HAP-1 (cell line): ENCODE results near the gene AFP.
"Not testable (repeated sequence)": the region's sequence is repeated elsewhere in the genome, so short reads cannot be mapped to it uniquely, and the experiment has no call there.

ENCODE experiments used
- DNase-seq, 2 experiments: peaks; one replicate each; pipeline ENCODE4 v3.0.0-alpha.2; 2016 to 2020; ENCODE audit warnings: low spot score in 2 of 2
- H3K27me3 ChIP-seq: fragments of 250-450 bp; sonication (Bioruptor Pico); 2 replicates; pipeline ENCODE4 v1.5.1; 2020; ENCODE audit warnings: low read depth, mild to moderate bottlenecking, moderate library complexity
- H3K36me3 ChIP-seq: fragments of 250-450 bp; sonication (Bioruptor Pico); replicated peaks from 2 replicates; pipeline ENCODE4 v1.5.1; 2020; ENCODE audit warnings: mild to moderate bottlenecking
- H3K4me1 ChIP-seq: fragments of 250-450 bp; sonication (Bioruptor Pico); 2 replicates; pipeline ENCODE4 v1.5.1; 2020; ENCODE audit warnings: mild to moderate bottlenecking
- H3K4me3 ChIP-seq: fragments of 250-450 bp; sonication (Bioruptor Pico); 2 replicates; pipeline ENCODE4 v1.5.1; 2020; ENCODE audit warnings: mild to moderate bottlenecking, moderate library complexity
- H3K9me3 ChIP-seq: fragments of 250-450 bp; sonication (Bioruptor Pico); 2 replicates; pipeline ENCODE4 v1.5.1; 2020; ENCODE audit warnings: mild to moderate bottlenecking, moderate library complexity
- in situ Hi-C: fragments of 300-500 bp; cut with MboI; formaldehyde crosslinking; loops from 3 replicates; pipeline ENCODE4 v1.14.3; 2020; ENCODE audit warnings: low sequenced_read_pairs, inconsistent platforms, mixed read lengths

The AFP gene

GRCh38 chr4:73435984-73436383 lies at the start of gene AFP:
Gene AFP, plus strand, starts transcription at chr4:73436221. Its CDS starts 42 bp downstream, at chr4:73436263.
- peaks cover 6% of the 10 kb centered on the region for H3K4me1 ChIP-seq
- DNase-seq = no peak
- in situ Hi-C loops = loop anchor here (25.0 kb wide), 1 partner anchor 226 kb away; no protein-coding TSS in a partner anchor
- no peaks in the 10 kb centered on the region for H3K36me3 ChIP-seq
- H3K27me3 ChIP-seq = no peaks in the 10 kb centered on the region
- H3K9me3 ChIP-seq = no peaks in the 10 kb centered on the region
- H3K4me3 ChIP-seq = no peak within 1 kb of the TSS

GRCh38 chr4:73387552-73387951 lies 48.5 kb upstream of the AFP start:
- H3K36me3 ChIP-seq = no peaks in the 10 kb centered on the region
- in situ Hi-C loops = no loop called here
- no peaks in the 10 kb centered on the region for H3K9me3 ChIP-seq
- no peaks in the 10 kb centered on the region for H3K4me1 ChIP-seq
- no peak for DNase-seq
- H3K27me3 ChIP-seq = no peaks in the 10 kb centered on the region
- no peak overlapping the region for H3K4me3 ChIP-seq

- Histone ChIP-seq H3K4me3 (no peak overlapping the region), H3K4me1 (no peaks in the 10 kb centered on the region), H3K36me3 (no peaks in the 10 kb centered on the region), H3K9me3 (no peaks in the 10 kb centered on the region), H3K27me3 (no peaks in the 10 kb centered on the region)
- in situ Hi-C loops = no loop called here
- no peak for DNase-seq
Measured at GRCh38 chr4:73388887-73389286, 47.1 kb upstream of the AFP start.

- H3K4me1 ChIP-seq, H3K9me3 ChIP-seq, H3K36me3 ChIP-seq, DNase-seq, H3K27me3 ChIP-seq, H3K4me3 ChIP-seq, in situ Hi-C loops: not testable (repeated sequence)
Measured at GRCh38 chr4:73389663-73390062, 46.4 kb upstream of the AFP start.

GRCh38 chr4:73391774-73392173 lies 44.2 kb upstream of the AFP start:
- no peak for DNase-seq
- no peaks in the 10 kb centered on the region for H3K4me1 ChIP-seq
- H3K27me3 ChIP-seq = no peaks in the 10 kb centered on the region
- H3K36me3 ChIP-seq = no peaks in the 10 kb centered on the region
- no peak overlapping the region for H3K4me3 ChIP-seq
- no peaks in the 10 kb centered on the region for H3K9me3 ChIP-seq
- in situ Hi-C loops = no loop called here

- Histone ChIP-seq H3K36me3 (no peaks in the 10 kb centered on the region), H3K27me3 (no peaks in the 10 kb centered on the region; the same call in 1 of the 2 replicates), H3K9me3 (no peaks in the 10 kb centered on the region), H3K4me1 (no peaks in the 10 kb centered on the region), H3K4me3 (no peak overlapping the region)
- no peak for DNase-seq
- in situ Hi-C loops = no loop called here
Measured at GRCh38 chr4:73392936-73393335, 43.1 kb upstream of the AFP start.

- no peak overlapping the region for H3K4me3 ChIP-seq
- no peaks in the 10 kb centered on the region for H3K9me3 ChIP-seq
- H3K27me3 ChIP-seq = peaks cover 6% of the 10 kb centered on the region; the same call in 1 of the 2 replicates
- in situ Hi-C loops = no loop called here
- no peaks in the 10 kb centered on the region for H3K4me1 ChIP-seq
- no peak for DNase-seq
- no peaks in the 10 kb centered on the region for H3K36me3 ChIP-seq
Measured at GRCh38 chr4:73396304-73396703, 39.7 kb upstream of the AFP start.

- in situ Hi-C loops = no loop called here
- no peak for DNase-seq
- peaks cover 6% of the 10 kb centered on the region; the same call in 1 of the 2 replicates for H3K27me3 ChIP-seq
- H3K4me1 ChIP-seq = no peaks in the 10 kb centered on the region
- H3K4me3 ChIP-seq = no peak overlapping the region
- no peaks in the 10 kb centered on the region for H3K9me3 ChIP-seq
- H3K36me3 ChIP-seq = no peaks in the 10 kb centered on the region
Measured at GRCh38 chr4:73396993-73397972, 38.7 kb upstream of the AFP start.

GRCh38 chr4:73401412-73401811 lies 34.6 kb upstream of the AFP start:
- in situ Hi-C loops = no loop called here
- Histone ChIP-seq H3K4me1 (no peaks in the 10 kb centered on the region), H3K4me3 (no peak overlapping the region), H3K9me3 (no peaks in the 10 kb centered on the region), H3K36me3 (no peaks in the 10 kb centered on the region), H3K27me3 (peaks cover 6% of the 10 kb centered on the region; the same call in 1 of the 2 replicates)
- no peak for DNase-seq

GRCh38 chr4:73404042-73404441 lies 32.0 kb upstream of the AFP start, which contains the start of gene ALB:
Gene ALB, plus strand, starts transcription at chr4:73404287. Its CDS starts 41 bp downstream, at chr4:73404328.
- Histone ChIP-seq H3K9me3 (no peaks in the 10 kb centered on the region), H3K4me1 (peaks cover 7% of the 10 kb centered on the region), H3K36me3 (no peaks in the 10 kb centered on the region), H3K27me3 (0 out of 2 replicates have a peak, but pooled peaks cover 3% of the 10 kb centered on the region), H3K4me3 (no peak within 1 kb of the TSS)
- DNase-seq = no peak
- in situ Hi-C loops = no loop called here

GRCh38 chr4:73404457-73404856 lies 31.6 kb upstream of the AFP start:
- Histone ChIP-seq H3K4me1 (peaks cover 11% of the 10 kb centered on the region), H3K4me3 (no peak overlapping the region), H3K36me3 (no peaks in the 10 kb centered on the region), H3K9me3 (no peaks in the 10 kb centered on the region), H3K27me3 (0 out of 2 replicates have a peak, but pooled peaks cover under 1% of the 10 kb centered on the region)
- DNase-seq = no peak
- in situ Hi-C loops = no loop called here

- Histone ChIP-seq H3K9me3 (no peaks in the 10 kb centered on the region), H3K4me3 (no peak overlapping the region), H3K4me1 (peaks cover 12% of the 10 kb centered on the region), H3K27me3 (no peaks in the 10 kb centered on the region), H3K36me3 (no peaks in the 10 kb centered on the region)
- no peak for DNase-seq
- in situ Hi-C loops = no loop called here
Measured at GRCh38 chr4:73405138-73405537, 30.9 kb upstream of the AFP start.

GRCh38 chr4:73406548-73406875 lies 29.5 kb upstream of the AFP start:
- Histone ChIP-seq H3K9me3 (no peaks in the 10 kb centered on the region), H3K4me3 (no peak overlapping the region), H3K4me1 (peaks cover 12% of the 10 kb centered on the region), H3K27me3 (no peaks in the 10 kb centered on the region), H3K36me3 (no peaks in the 10 kb centered on the region)
- in situ Hi-C loops = no loop called here
- no peak for DNase-seq

- H3K4me1 ChIP-seq = peaks cover 12% of the 10 kb centered on the region
- H3K27me3 ChIP-seq = no peaks in the 10 kb centered on the region
- no peak for DNase-seq
- in situ Hi-C loops = no loop called here
- no peaks in the 10 kb centered on the region for H3K36me3 ChIP-seq
- H3K4me3 ChIP-seq = no peak overlapping the region
- no peaks in the 10 kb centered on the region for H3K9me3 ChIP-seq
Measured at GRCh38 chr4:73407227-73407673, 28.8 kb upstream of the AFP start.
